ENCODE results near the gene SORCS2.

- TF ChIP-seq POLR2AphosphoS5 (IDR thresholded peaks at IDR 0.05; ENCODE audit: low read depth, low read length) (no peak), TAF1 (IDR thresholded peaks at IDR 0.05; ENCODE audit: borderline replicate concordance, insufficient read depth, low read length) (no peak)
Measured at GRCh38 chr4:7465017-7465416, 272.7 kb downstream of the SORCS2 start.

All from PFSK-1 (cell line).